NCI-H526 treated with DMSO at 0.1 percent for 48 hours (cell line): ENCODE measurements around the gene B3GNT9.
"Not testable (repeated sequence)": the region's sequence is repeated elsewhere in the genome, so short reads cannot be mapped to it uniquely, and the experiment has no call there.

ENCODE experiments used
- DNase-seq: peaks from one replicate; lab custom pipeline; 2025; lab: John Stamatoyannopoulos, UW

Gene B3GNT9

GRCh38 chr16:67150047-67150832 is 558 bp downstream of the B3GNT9 start:
- DNase-seq = no peak

- no peak for DNase-seq
These were observed 1.3 kb downstream of the B3GNT9 start for GRCh38 chr16:67149276-67150046.

- no peak for DNase-seq
These were observed 2.0 kb downstream of the B3GNT9 start for GRCh38 chr16:67148656-67149275.

- no peak for DNase-seq
These were observed 2.6 kb downstream of the B3GNT9 start for GRCh38 chr16:67148221-67148620.

- no peak for DNase-seq
These were observed 3.2 kb downstream of the B3GNT9 start for GRCh38 chr16:67147437-67148140.

GRCh38 chr16:67146523-67147357 is 4.1 kb downstream of the B3GNT9 start:
- DNase-seq = no peak

- DNase-seq = no peak
These were observed 5.1 kb downstream of the B3GNT9 start for GRCh38 chr16:67145746-67146145.

GRCh38 chr16:67144943-67145342 is 5.9 kb downstream of the B3GNT9 start:
- DNase-seq = no peak

GRCh38 chr16:67142342-67142741 is 8.5 kb downstream of the B3GNT9 start:
- no peak for DNase-seq

GRCh38 chr16:67141391-67141790 is 9.4 kb downstream of the B3GNT9 start:
- DNase-seq = no peak

GRCh38 chr16:67137605-67138004 is 13.2 kb downstream of the B3GNT9 start:
- DNase-seq = no peak

GRCh38 chr16:67129422-67129821 is 21.4 kb downstream of the B3GNT9 start:
- DNase-seq = no peak

GRCh38 chr16:67128887-67129286 is 21.9 kb downstream of the B3GNT9 start:
- no peak for DNase-seq

GRCh38 chr16:67128417-67128816 is 22.4 kb downstream of the B3GNT9 start:
- no peak for DNase-seq

GRCh38 chr16:67122799-67123198 is 28.0 kb downstream of the B3GNT9 start:
- DNase-seq = not testable (repeated sequence)

- no peak for DNase-seq
These were observed 30.8 kb downstream of the B3GNT9 start for GRCh38 chr16:67120025-67120424.

GRCh38 chr16:67117716-67118115 is 33.1 kb downstream of the B3GNT9 start:
- DNase-seq = no peak

- no peak for DNase-seq
These were observed 34.1 kb downstream of the B3GNT9 start for GRCh38 chr16:67116388-67117311.

GRCh38 chr16:67115639-67116038 is 35.2 kb downstream of the B3GNT9 start:
- DNase-seq = no peak

- DNase-seq = no peak
These were observed 36.0 kb downstream of the B3GNT9 start for GRCh38 chr16:67114793-67115192.
